ENCODE measurements around the gene FBXL7. TPM values are rescaled to one million over a fixed set of nuclear protein-coding genes. Genes with fewer than 3 reads are reported as not detected.

The FBXL7 gene
- total RNA-seq, 1 experiment from 2014 or later = not detected

- no peak overlapping the region for H3K4me3 Mint-ChIP-seq (ENCODE audit: unreplicated experiment)
- H3K27me3 Mint-ChIP-seq (ENCODE audit: insufficient read depth, unreplicated experiment) = no peaks in the 10 kb centered on the region
- peaks cover 6% of the 10 kb centered on the region for H3K4me1 Mint-ChIP-seq (ENCODE audit: insufficient read depth, unreplicated experiment)
- DNase-seq (ENCODE audit: unreplicated experiment) = no peak
- ChIA-PET CTCF (no interaction called here), POLR2A (no interaction called here)
- BruUV-seq (replicated peaks) = no TSS peak
- H3K9me3 Mint-ChIP-seq (ENCODE audit: unreplicated experiment) = peaks cover 8% of the 10 kb centered on the region
- TF ChIP-seq, protein P1, sequence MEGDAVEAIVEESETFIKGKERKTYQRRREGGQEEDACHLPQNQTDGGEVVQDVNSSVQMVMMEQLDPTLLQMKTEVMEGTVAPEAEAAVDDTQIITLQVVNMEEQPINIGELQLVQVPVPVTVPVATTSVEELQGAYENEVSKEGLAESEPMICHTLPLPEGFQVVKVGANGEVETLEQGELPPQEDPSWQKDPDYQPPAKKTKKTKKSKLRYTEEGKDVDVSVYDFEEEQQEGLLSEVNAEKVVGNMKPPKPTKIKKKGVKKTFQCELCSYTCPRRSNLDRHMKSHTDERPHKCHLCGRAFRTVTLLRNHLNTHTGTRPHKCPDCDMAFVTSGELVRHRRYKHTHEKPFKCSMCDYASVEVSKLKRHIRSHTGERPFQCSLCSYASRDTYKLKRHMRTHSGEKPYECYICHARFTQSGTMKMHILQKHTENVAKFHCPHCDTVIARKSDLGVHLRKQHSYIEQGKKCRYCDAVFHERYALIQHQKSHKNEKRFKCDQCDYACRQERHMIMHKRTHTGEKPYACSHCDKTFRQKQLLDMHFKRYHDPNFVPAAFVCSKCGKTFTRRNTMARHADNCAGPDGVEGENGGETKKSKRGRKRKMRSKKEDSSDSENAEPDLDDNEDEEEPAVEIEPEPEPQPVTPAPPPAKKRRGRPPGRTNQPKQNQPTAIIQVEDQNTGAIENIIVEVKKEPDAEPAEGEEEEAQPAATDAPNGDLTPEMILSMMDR (IDR thresholded peaks at IDR 0.05; ENCODE audit: unreplicated experiment) = no peak
- no peak overlapping the region for H3K27ac Mint-ChIP-seq (ENCODE audit: low read depth, unreplicated experiment)
- no peaks in the 10 kb centered on the region for H3K36me3 Mint-ChIP-seq (ENCODE audit: insufficient read depth, unreplicated experiment)
- intact Hi-C loops (cut with micrococcal nuclease) = no loop called here
Measured at GRCh38 chr5:15564957-15565356, 65.0 kb downstream of the FBXL7 start.

- TF ChIP-seq, protein P1 (IDR thresholded peaks at IDR 0.05; ENCODE audit: unreplicated experiment) = no peak
- no peaks in the 10 kb centered on the region for H3K36me3 Mint-ChIP-seq (ENCODE audit: insufficient read depth, unreplicated experiment)
- CTCF ChIA-PET = interaction anchor here (0.5 kb wide), 1 partner anchor 387 kb away, joined by 3 read pairs; no protein-coding TSS in a partner anchor
- H3K27me3 Mint-ChIP-seq (ENCODE audit: insufficient read depth, unreplicated experiment) = no peaks in the 10 kb centered on the region
- no peak for DNase-seq (ENCODE audit: unreplicated experiment)
- intact Hi-C loops (cut with micrococcal nuclease) = no loop called here
- POLR2A ChIA-PET = no interaction called here
- peaks cover 8% of the 10 kb centered on the region for H3K9me3 Mint-ChIP-seq (ENCODE audit: unreplicated experiment)
- BruUV-seq (replicated peaks) = no TSS peak
- no peaks in the 10 kb centered on the region for H3K4me1 Mint-ChIP-seq (ENCODE audit: insufficient read depth, unreplicated experiment)
- no peak overlapping the region for H3K4me3 Mint-ChIP-seq (ENCODE audit: unreplicated experiment)
- H3K27ac Mint-ChIP-seq (ENCODE audit: low read depth, unreplicated experiment) = no peak overlapping the region
Measured at GRCh38 chr5:15566306-15566705, 66.3 kb downstream of the FBXL7 start.

- TF ChIP-seq, protein P1 (IDR thresholded peaks at IDR 0.05; ENCODE audit: unreplicated experiment) = no peak
- no peaks in the 10 kb centered on the region for H3K4me1 Mint-ChIP-seq (ENCODE audit: insufficient read depth, unreplicated experiment)
- H3K36me3 Mint-ChIP-seq (ENCODE audit: insufficient read depth, unreplicated experiment) = no peaks in the 10 kb centered on the region
- peaks cover 8% of the 10 kb centered on the region for H3K9me3 Mint-ChIP-seq (ENCODE audit: unreplicated experiment)
- ChIA-PET POLR2A (no interaction called here), CTCF (no interaction called here)
- no TSS peak for BruUV-seq (replicated peaks)
- no peak overlapping the region for H3K27ac Mint-ChIP-seq (ENCODE audit: low read depth, unreplicated experiment)
- no peak overlapping the region for H3K4me3 Mint-ChIP-seq (ENCODE audit: unreplicated experiment)
- intact Hi-C loops (cut with micrococcal nuclease) = no loop called here
- no peak for DNase-seq (ENCODE audit: unreplicated experiment)
- H3K27me3 Mint-ChIP-seq (ENCODE audit: insufficient read depth, unreplicated experiment) = no peaks in the 10 kb centered on the region
Measured at GRCh38 chr5:15566789-15567188, 66.8 kb downstream of the FBXL7 start.

DNA sequence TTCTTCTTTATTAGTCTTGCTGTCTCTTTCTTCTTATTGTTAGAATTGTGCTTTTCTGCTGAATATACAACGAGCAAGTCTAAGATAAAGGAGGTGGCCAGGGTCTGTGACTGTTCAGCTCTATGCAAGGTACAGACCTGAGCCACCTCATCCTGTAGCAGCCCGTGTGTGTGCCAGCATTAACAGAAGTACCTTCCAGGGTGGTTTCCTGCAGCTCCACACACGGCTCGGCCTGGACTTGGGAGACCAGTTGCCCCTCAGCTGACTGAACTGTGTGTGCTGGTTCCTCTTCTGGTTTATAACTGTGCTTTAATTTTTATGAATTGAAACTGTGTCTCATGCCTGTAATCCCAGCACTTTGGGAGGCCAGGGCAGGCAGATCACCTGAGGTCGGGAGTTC, 70.5 kb downstream of the FBXL7 start:
- CTCF ChIA-PET = no interaction called here
- DNase-seq (ENCODE audit: unreplicated experiment) = no peak
- Mint-ChIP-seq H3K36me3 (ENCODE audit: insufficient read depth, unreplicated experiment) (no peaks in the 10 kb centered on the region), H3K4me3 (ENCODE audit: unreplicated experiment) (no peak overlapping the region), H3K9me3 (ENCODE audit: unreplicated experiment) (no peaks in the 10 kb centered on the region), H3K27ac (ENCODE audit: low read depth, unreplicated experiment) (no peak overlapping the region), H3K27me3 (ENCODE audit: insufficient read depth, unreplicated experiment) (no peaks in the 10 kb centered on the region), H3K4me1 (ENCODE audit: insufficient read depth, unreplicated experiment) (no peaks in the 10 kb centered on the region)
- no TSS peak for BruUV-seq (replicated peaks)
- intact Hi-C loops (cut with micrococcal nuclease) = no loop called here
- TF ChIP-seq, protein P1 (IDR thresholded peaks at IDR 0.05; ENCODE audit: unreplicated experiment) = no peak
- POLR2A ChIA-PET = no interaction called here
